Astrocyte of the cerebellum (primary cell): ENCODE results near the gene TIAM1.

Experiments used
- DNase-seq: peaks from one replicate; pipeline ENCODE4 v3.0.0-alpha.2; 2011; ENCODE audit warnings: low read depth
- H3K4me3 ChIP-seq: 2 replicates; pipeline ENCODE4 v1.5.1; 2011; ENCODE audit warnings: mild to moderate bottlenecking, low read depth, low read length, moderate library complexity
- in situ Hi-C: cut with HindIII; loops from 2 replicates; pipeline ENCODE4 v1.10.0; 2017; ENCODE audit warnings: low sequenced_read_pairs
- TF ChIP-seq, protein P1 (sequence below): IDR thresholded peaks from 2 replicates; pipeline ENCODE4 v1.5.1; 2012; ENCODE audit warnings: low read length, low read depth, moderate library complexity, mild to moderate bottlenecking; ENCODE audit errors: missing control alignments

Gene TIAM1

DNA sequence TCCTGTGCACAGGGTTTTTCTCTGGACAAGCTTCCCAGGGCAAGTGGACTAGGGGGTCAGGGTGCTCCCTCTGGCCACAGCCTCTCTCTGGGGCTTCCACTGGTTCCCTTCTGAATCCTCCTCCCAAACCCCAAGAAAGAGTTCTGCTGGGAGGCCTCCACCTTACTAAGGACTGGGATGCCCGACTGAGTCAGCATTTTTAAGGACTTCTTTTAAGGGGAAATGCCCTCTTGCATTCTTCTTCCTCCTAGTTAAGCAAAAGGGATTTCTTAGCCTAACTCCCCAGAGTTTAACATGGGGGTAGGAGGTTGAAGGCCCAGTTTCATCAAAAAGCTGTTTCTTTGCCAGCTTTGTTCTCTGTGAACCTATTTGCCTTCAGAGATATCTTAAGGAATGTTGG, 206.1 kb downstream of the TIAM1 start:
- in situ Hi-C loops, result no loop called here
- TF ChIP-seq, protein P1, sequence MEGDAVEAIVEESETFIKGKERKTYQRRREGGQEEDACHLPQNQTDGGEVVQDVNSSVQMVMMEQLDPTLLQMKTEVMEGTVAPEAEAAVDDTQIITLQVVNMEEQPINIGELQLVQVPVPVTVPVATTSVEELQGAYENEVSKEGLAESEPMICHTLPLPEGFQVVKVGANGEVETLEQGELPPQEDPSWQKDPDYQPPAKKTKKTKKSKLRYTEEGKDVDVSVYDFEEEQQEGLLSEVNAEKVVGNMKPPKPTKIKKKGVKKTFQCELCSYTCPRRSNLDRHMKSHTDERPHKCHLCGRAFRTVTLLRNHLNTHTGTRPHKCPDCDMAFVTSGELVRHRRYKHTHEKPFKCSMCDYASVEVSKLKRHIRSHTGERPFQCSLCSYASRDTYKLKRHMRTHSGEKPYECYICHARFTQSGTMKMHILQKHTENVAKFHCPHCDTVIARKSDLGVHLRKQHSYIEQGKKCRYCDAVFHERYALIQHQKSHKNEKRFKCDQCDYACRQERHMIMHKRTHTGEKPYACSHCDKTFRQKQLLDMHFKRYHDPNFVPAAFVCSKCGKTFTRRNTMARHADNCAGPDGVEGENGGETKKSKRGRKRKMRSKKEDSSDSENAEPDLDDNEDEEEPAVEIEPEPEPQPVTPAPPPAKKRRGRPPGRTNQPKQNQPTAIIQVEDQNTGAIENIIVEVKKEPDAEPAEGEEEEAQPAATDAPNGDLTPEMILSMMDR, result no peak
- H3K4me3 ChIP-seq, result no peak overlapping the region
- DNase-seq, result no peak

DNA sequence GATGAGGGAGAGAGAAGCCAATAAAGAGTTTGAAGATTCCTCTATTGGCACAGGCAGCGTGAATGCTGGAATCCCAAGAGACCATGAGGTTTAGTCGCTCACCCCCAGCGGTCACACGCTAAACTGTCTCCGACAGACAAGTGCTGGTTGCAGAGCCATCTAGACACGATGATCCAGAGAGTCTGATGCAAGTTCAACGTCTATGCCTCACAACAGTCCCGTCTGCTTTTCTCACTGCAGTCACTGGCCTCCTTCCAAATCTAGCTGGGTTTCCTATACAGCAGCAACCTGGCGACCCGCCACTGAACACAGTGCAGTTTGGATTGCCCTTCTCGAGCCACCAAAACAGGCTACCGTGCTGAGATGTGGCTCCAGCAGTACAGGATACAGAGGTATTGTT, 207.2 kb downstream of the TIAM1 start:
- H3K4me3 ChIP-seq, result no peak overlapping the region
- in situ Hi-C loops, result no loop called here
- TF ChIP-seq, protein P1, result peak; percentile 33
- DNase-seq, result peak; percentile 72

DNA sequence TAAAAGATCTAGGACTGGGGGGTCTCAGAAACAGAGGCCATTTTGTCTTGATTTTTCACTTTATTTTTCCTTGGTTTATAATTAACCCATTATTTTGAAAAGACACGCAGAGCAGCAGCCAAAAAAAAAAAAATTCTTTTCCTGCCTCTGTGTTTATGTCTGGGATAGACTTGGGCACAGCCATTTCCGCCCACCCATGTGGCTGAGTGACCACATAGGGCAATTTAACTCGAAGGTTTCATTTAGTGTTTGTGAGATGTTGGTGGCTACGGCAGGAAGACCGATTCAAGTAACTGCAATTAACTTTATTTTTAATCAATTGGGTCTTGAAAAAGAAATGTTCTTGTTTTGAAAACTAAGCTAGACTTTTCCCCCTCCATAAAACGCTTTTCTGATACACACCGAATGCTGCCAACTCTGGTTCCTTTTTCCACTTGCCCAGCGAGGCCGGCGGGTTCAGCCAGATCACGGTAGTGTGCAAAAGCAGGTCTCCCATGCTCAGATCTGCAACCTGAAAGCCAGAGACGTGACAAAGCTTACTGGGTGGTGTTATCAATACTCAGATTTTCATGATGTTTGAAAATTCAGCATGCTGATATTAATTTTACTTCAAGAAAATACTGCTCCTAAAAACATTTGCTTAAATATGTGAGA, 208.4 kb downstream of the TIAM1 start:
- in situ Hi-C loops, result no loop called here
- H3K4me3 ChIP-seq, result no peak overlapping the region
- TF ChIP-seq, protein P1, result no peak
- DNase-seq, result no peak

DNA sequence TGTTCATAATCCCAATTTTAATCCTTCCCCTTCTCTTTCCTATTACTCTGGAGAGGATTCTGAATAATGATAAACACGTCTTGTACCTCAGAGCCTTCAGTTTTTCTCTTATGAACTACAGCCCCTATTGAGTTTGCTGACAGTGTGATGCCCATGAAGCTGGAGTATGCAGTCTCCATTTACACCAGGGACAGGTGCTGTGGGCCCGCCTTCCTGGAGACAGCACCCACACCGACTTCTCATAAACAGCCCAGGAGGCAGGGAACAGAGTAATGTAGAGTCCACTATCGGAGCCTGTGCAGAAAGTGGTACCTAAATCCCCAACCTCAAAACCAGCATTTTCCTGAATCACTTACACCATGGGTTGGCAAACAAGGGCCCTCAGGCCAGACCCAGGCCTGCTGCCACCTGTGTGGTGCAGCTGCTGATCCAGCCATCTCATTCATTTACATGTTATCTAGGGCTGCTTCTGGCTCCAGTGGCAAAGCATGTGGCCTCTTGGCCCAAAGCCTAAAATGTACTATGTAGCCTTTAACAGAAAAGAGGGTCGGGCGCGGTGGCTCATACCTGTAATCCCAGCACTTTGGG, 210.7 kb downstream of the TIAM1 start:
- in situ Hi-C loops, result no loop called here
- no peak overlapping the region for H3K4me3 ChIP-seq
- DNase-seq, result no peak
- TF ChIP-seq, protein P1, result no peak

DNA sequence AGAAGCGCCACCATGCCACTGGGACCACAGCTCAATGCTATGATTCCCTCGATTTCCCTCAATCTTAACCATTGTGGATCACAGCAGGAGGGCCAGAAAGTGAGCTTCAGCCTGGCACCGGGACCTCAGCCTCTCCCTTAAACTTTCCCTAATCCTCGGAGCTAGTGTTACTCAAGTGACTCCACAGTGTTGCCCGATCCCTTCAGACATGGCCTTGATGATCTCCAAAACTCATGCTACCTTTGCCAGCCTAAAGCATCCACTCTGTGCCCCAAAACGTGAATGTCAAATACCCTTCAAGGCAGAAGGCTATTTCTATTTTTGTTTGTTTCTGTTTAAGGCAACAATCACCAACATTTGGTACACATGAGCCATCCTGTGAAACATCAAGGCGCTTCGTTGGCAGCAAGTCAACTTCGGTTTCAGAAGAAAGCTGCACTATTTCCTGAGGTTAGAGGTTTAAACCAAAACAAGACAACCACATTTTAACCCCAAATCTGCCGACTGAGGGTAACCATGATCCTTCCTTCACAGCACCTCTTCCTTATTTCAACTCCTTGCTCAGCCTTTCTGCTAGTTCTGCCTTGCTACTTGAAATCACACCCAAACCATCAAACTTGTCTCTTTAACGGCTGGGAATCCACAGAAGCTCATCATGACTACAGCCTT, 211.4 kb downstream of the TIAM1 start:
- TF ChIP-seq, protein P1, result no peak
- in situ Hi-C loops, result no loop called here
- no peak overlapping the region for H3K4me3 ChIP-seq
- peak; percentile 23 for DNase-seq

DNA sequence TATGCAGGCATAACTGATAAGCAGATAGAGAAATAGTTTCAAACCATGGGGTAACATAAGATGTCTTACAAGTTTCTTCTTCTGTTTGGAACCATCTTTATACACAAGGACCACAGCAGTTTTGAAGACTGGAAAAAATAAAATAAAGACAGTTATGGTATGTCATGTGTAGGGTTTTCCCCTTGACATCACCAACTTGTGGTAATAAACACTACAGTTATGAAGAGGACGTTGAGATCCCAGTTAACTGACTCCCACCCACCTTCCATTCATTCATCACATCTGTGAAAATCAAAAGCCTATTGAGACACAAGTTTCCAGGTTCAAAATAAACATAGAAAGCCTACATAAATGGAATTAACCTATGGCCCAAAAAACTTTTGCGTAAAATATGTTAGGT, 213.2 kb downstream of the TIAM1 start:
- in situ Hi-C loops, result no loop called here
- H3K4me3 ChIP-seq, result no peak overlapping the region
- DNase-seq, result no peak
- TF ChIP-seq, protein P1, result no peak
